ENCODE data around the gene PHACTR2.

DNA sequence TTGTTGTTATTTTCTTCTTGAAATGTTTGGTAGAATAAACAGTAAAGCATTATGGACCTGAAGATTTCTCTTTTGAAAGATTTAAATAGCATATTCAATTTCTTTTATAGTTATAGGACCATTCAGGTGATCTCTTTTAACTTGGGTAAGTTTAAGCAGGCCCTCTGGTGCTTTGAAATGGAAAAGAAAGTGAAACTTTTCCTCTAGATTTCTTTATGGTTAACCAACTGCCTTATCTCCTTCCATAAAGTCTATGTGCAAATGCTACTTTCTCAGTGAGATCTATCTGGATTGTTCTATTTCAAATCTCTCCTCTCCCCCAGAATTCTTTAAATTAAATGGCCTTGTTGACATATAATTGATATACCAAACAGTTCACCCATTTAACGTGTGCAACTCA is 54.0 kb downstream of the PHACTR2 start:
- TF ChIP-seq, protein P1, sequence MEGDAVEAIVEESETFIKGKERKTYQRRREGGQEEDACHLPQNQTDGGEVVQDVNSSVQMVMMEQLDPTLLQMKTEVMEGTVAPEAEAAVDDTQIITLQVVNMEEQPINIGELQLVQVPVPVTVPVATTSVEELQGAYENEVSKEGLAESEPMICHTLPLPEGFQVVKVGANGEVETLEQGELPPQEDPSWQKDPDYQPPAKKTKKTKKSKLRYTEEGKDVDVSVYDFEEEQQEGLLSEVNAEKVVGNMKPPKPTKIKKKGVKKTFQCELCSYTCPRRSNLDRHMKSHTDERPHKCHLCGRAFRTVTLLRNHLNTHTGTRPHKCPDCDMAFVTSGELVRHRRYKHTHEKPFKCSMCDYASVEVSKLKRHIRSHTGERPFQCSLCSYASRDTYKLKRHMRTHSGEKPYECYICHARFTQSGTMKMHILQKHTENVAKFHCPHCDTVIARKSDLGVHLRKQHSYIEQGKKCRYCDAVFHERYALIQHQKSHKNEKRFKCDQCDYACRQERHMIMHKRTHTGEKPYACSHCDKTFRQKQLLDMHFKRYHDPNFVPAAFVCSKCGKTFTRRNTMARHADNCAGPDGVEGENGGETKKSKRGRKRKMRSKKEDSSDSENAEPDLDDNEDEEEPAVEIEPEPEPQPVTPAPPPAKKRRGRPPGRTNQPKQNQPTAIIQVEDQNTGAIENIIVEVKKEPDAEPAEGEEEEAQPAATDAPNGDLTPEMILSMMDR (IDR thresholded peaks at IDR 0.05): no peak
- TF ChIP-seq POLR2A (IDR thresholded peaks at IDR 0.05): no peak

All from heart left ventricle (tissue), 13 donors.